Measurements from ENCODE around the gene LPP. TPM values are rescaled to one million over a fixed set of nuclear protein-coding genes. Genes with fewer than 3 reads are reported as not detected.

Gene LPP
- total RNA-seq, 1 donor from 2014 or later, result 97.4 TPM

DNA sequence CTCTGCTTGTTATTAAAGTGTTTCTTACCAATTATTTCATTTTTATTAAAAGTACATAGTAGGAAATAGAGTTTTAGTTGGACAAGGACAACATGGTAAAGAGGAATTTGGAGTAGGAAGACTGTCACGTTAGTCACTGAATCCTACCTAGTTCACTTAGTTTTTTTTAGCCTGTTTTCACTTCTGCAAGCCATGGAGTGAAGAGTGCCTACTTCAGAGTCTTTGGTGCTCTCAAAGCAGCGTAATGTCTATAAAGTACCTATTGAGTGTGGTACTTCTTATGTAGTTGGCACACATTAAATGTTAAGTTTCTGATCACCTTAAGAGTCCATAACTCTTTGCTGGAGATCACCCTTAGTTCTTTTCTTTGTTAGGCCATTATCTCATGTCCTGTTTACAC is 78.7 kb downstream of the LPP start:
- no peaks in the 10 kb centered on the region for H3K27me3 ChIP-seq (ENCODE audit: low read depth)
- no peaks in the 10 kb centered on the region for H3K36me3 ChIP-seq
- TF ChIP-seq, protein P1, sequence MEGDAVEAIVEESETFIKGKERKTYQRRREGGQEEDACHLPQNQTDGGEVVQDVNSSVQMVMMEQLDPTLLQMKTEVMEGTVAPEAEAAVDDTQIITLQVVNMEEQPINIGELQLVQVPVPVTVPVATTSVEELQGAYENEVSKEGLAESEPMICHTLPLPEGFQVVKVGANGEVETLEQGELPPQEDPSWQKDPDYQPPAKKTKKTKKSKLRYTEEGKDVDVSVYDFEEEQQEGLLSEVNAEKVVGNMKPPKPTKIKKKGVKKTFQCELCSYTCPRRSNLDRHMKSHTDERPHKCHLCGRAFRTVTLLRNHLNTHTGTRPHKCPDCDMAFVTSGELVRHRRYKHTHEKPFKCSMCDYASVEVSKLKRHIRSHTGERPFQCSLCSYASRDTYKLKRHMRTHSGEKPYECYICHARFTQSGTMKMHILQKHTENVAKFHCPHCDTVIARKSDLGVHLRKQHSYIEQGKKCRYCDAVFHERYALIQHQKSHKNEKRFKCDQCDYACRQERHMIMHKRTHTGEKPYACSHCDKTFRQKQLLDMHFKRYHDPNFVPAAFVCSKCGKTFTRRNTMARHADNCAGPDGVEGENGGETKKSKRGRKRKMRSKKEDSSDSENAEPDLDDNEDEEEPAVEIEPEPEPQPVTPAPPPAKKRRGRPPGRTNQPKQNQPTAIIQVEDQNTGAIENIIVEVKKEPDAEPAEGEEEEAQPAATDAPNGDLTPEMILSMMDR (IDR thresholded peaks at IDR 0.05; ENCODE audit: borderline replicate concordance), result no peak
- H3K9me3 ChIP-seq (replicated peaks), result no peaks in the 10 kb centered on the region
- H3K27ac ChIP-seq (replicated peaks), result no peak overlapping the region
- peaks cover 92% of the 10 kb centered on the region for H3K4me1 ChIP-seq
- no peak overlapping the region for H3K4me3 ChIP-seq
- intact Hi-C loops (cut with micrococcal nuclease), result no loop called here
- no peak for DNase-seq

DNA sequence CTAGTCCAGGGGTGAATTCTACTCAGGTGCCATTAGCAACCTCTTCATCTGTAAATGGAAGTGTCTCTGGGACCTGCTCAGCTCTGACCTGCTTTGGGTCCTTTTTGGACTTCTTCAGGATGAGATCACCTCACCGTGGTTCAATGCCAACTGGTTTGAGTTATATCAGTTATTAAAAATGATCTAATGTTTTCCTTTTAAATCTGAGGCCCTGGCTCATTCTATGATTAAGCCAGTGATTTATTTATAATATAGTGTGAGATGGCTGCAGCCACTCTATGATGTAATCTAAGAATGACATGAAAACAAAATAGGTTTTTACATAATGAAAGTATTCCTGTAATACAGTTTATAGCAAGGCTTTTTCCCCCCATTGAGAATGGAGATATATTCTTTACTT is 79.4 kb downstream of the LPP start:
- Histone ChIP-seq H3K36me3 (no peaks in the 10 kb centered on the region), H3K27ac (replicated peaks) (no peak overlapping the region), H3K9me3 (replicated peaks) (no peaks in the 10 kb centered on the region), H3K4me1 (peaks cover 90% of the 10 kb centered on the region), H3K4me3 (no peak overlapping the region), H3K27me3 (ENCODE audit: low read depth) (no peaks in the 10 kb centered on the region)
- no peak for DNase-seq
- intact Hi-C loops (cut with micrococcal nuclease), result no loop called here
- TF ChIP-seq, protein P1 (IDR thresholded peaks at IDR 0.05; ENCODE audit: borderline replicate concordance), result no peak

DNA sequence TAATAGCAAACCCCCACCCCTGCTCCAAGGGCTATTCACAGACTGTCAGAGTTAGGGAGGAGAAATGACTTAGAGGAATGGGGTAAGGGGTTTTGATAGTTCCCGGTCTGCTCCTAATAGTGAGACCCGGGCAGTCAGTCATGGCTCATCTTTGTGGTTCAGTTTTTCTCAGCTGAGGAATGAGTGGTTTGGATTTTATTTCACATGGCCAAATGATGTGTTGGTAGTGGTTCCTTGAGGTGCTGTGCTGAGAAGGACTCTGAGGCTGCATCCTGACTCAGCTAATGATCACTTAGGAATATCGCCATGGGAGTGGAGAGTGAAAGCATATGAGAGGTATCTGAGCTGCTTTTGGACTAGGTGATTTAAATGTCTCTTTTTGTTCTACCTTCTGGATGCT is 80.2 kb downstream of the LPP start:
- H3K4me1 ChIP-seq, result peaks cover 89% of the 10 kb centered on the region

DNA sequence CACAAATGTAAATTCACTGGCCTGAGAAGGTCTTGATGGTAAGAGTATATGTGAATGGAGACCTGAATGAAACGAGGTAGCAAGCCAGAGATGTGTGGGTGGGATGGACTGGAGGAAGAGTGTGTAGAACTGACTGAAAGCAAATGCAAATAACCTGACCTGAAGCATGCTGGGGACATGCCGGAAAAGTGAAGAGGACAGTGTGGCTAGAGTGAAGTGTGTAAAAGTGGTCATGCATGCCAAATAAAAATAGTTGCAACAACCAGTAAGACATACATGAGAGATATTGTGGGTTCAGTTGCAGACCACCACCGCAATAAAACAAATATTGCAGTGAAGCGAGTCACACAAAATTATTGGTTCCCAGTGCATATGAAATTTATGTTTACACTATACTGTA is 82.3 kb downstream of the LPP start:
- H3K27ac ChIP-seq (replicated peaks), result no peak overlapping the region
- intact Hi-C loops (cut with micrococcal nuclease), result no loop called here
- TF ChIP-seq, protein P1 (IDR thresholded peaks at IDR 0.05; ENCODE audit: borderline replicate concordance), result no peak
- H3K36me3 ChIP-seq, result no peaks in the 10 kb centered on the region
- no peaks in the 10 kb centered on the region for H3K9me3 ChIP-seq (replicated peaks)
- no peak for DNase-seq
- no peak overlapping the region for H3K4me3 ChIP-seq
- no peaks in the 10 kb centered on the region for H3K27me3 ChIP-seq (ENCODE audit: low read depth)
- peaks cover 89% of the 10 kb centered on the region for H3K4me1 ChIP-seq

More for the DNA sequence above, 80.2 kb downstream of the LPP start:
- TF ChIP-seq, protein P1 (IDR thresholded peaks at IDR 0.05; ENCODE audit: borderline replicate concordance), result no peak
- intact Hi-C loops (cut with micrococcal nuclease), result no loop called here
- H3K27me3 ChIP-seq (ENCODE audit: low read depth), result no peaks in the 10 kb centered on the region
- no peak overlapping the region for H3K4me3 ChIP-seq
- DNase-seq, result no peak
- no peaks in the 10 kb centered on the region for H3K9me3 ChIP-seq (replicated peaks)
- H3K27ac ChIP-seq (replicated peaks), result peak overlapping the region; percentile 29
- no peaks in the 10 kb centered on the region for H3K36me3 ChIP-seq

DNA sequence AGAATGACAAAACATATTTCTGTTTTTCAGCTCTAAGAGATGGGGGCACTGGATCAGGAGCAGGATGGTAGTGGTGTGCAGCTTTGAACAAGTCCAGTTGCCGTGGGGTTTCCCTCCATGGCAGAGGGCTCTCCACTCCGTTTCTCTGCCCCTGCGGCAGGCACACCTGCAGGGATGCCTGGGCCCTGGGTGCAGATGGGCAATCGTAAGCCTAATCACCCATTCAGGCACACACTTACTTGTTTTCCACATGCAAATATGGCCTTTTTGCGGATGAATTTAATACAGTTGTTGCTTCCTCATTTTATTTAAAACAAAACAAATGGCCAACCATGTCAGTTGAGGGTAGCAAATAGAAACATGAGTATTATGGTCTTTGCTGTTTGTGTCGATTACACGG is 85.1 kb downstream of the LPP start:
- intact Hi-C loops (cut with micrococcal nuclease), result no loop called here
- H3K27me3 ChIP-seq (ENCODE audit: low read depth), result no peaks in the 10 kb centered on the region
- H3K27ac ChIP-seq (replicated peaks), result peak overlapping the region; percentile 85
- no peak overlapping the region for H3K4me3 ChIP-seq
- H3K4me1 ChIP-seq, result peaks cover 90% of the 10 kb centered on the region
- no peak for DNase-seq
- TF ChIP-seq, protein P1 (IDR thresholded peaks at IDR 0.05; ENCODE audit: borderline replicate concordance), result no peak
- no peaks in the 10 kb centered on the region for H3K36me3 ChIP-seq
- H3K9me3 ChIP-seq (replicated peaks), result no peaks in the 10 kb centered on the region

DNA sequence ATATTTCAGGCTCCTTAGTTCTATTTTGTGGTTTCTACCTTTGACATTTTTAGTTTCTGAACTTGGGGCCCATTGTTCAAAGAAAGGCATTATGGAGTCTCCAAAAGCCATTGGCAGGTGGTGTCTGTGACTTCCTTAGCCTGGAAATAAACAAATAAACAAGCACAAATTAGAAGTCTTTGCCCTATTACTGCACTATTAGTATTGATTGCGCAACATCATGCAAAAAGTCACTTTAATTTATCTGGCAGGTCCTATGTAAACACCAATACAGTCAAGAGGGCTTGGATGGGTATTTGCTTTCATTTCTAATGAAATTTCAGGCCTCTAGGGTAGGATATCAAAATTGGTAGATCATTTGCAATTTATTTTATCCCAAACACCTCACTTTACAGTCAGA is 85.6 kb downstream of the LPP start:
- Histone ChIP-seq H3K4me1 (peaks cover 85% of the 10 kb centered on the region), H3K4me3 (no peak overlapping the region), H3K27ac (replicated peaks) (peak overlapping the region; percentile 85), H3K9me3 (replicated peaks) (no peaks in the 10 kb centered on the region), H3K36me3 (no peaks in the 10 kb centered on the region), H3K27me3 (ENCODE audit: low read depth) (no peaks in the 10 kb centered on the region)
- intact Hi-C loops (cut with micrococcal nuclease), result no loop called here
- no peak for DNase-seq
- TF ChIP-seq, protein P1 (IDR thresholded peaks at IDR 0.05; ENCODE audit: borderline replicate concordance), result no peak
